GM18907 (cell line): ENCODE results near the gene CCDC172.
"Not testable (repeated sequence)": the region's sequence is repeated elsewhere in the genome, so short reads cannot be mapped to it uniquely, and the experiment has no call there.

ENCODE experiments used
- ATAC-seq: cut with Tn5 transposase; IDR thresholded peaks from one replicate; pipeline ENCODE4 v1.9.1; 2021; ENCODE audit warnings: mild to moderate bottlenecking, moderate library complexity; ENCODE audit not compliant: unreplicated experiment

The CCDC172 gene

GRCh38 chr10:116331815-116332214, 7.6 kb downstream of the CCDC172 start:
- no peak for ATAC-seq

DNA sequence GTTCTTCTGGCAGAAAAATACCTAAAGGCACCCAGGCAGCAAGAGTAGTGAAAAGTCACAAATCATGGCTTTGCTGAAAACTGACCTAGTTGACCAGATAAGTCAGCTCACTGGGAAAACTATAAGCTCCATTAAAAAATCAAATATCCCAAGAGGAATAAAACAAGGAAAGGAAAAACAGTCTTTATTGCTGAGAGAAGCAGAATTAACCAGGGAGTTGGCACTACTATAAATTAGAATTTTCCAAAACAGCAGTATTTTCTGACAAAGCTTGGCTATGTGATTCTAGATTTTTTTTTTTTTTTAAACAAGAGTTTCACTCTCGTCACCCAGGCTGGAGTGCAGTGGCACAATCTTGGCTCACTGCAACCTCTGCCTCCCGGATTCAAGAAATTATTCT, 12.6 kb downstream of the CCDC172 start:
- no peak for ATAC-seq

GRCh38 chr10:116352125-116352524, 27.9 kb downstream of the CCDC172 start:
- no peak for ATAC-seq

GRCh38 chr10:116353817-116354216, 29.6 kb downstream of the CCDC172 start:
- ATAC-seq: no peak

DNA sequence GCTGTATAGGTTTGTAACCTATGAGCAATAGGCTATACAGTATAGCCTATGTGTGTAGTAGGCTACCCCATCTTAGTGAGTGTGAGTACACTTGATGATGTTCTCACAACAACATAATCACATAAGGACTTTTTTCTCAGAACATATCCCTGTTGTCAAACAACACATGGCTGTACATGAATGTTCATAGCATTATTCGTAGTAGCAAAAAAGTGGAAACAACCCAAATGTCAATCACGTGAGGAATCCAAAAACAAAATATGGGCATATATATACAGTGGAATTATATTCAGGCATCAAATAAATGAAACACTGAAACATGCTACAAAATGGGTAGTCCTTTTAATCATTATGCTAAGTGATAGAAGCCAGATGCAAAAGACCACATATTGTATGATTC, 31.1 kb downstream of the CCDC172 start:
- no peak for ATAC-seq

DNA sequence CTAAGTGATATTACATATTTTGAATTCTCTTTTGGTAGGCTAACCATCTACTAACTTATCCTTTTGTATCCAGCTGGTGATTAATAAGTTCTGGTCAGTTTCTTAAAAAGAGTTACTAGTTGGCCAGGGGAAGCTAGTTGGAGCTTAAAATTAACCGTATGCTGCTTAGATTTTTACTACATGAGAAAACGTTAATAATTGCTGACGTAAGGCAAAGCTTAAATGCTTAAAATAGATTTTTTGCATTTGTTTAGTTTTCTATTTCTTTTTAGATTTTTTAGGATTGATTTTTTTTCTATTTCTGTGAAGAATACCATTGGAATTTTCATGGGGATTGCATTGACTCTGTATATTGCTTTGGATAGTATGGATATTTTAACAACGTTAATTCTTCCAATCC, 32.6 kb downstream of the CCDC172 start:
- ATAC-seq: no peak

DNA sequence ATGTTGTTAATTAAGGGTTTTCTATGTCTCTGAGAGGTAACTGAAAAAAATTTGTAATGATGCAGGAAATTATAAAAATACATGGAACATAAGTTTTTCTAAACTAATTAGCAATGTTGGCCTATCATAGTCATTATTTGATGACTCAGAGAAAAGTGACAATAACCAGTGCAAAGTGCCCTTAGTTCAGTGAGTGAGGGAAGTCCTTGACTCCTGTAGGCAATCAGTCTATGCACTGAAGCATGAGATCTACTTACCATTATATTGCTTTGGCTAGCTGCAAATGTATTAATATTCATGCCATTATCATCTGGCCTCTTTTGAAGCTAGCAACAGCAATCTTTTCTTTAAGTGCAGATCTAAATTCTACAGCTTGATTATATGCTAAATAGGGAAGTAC, 40.6 kb downstream of the CCDC172 start:
- no peak for ATAC-seq

DNA sequence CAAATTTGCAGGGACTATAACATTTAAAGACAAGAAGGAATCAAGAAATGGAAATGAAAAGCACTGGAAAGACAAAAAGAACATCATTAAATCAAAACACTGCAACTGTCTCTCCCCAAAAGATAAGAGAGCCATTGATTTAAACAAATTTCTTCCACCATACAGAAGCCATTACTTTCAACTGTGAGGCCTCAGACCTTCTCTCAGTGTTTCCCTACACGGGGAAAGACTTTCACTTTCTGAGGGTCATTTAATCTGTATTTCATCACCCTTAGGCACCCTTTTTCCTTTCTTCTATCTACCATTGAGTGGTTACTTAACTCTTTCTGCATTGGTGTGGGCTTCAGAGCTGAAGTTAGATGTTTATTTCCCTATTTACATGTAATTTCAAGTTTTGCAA, 47.5 kb downstream of the CCDC172 start:
- ATAC-seq: no peak

- ATAC-seq: no peak
Measured at GRCh38 chr10:116382290-116382689, 58.0 kb downstream of the CCDC172 start.

DNA sequence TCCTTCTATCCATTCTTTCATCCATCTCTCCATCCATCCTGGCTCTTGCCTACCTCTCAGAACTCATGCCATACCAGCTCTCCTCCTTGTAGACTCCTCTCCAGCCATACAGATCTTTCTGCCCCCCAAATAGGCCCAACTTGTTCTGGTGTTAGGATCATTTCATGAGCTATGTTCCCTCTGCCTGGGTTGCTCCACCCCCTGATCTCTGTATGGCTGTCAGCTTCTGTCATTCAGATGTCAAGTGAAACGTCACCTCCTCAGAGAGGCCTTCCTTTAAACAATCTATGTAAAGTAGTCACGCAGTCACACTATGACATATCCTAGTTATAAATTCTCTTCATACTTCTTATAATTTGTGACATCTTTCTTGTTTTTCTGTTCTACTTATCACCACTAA, 61.1 kb downstream of the CCDC172 start:
- ATAC-seq: no peak

GRCh38 chr10:116385994-116386809, 62.0 kb downstream of the CCDC172 start:
- no peak for ATAC-seq

- ATAC-seq: not testable (repeated sequence)
Measured at GRCh38 chr10:116393246-116393831, 69.1 kb downstream of the CCDC172 start.

DNA sequence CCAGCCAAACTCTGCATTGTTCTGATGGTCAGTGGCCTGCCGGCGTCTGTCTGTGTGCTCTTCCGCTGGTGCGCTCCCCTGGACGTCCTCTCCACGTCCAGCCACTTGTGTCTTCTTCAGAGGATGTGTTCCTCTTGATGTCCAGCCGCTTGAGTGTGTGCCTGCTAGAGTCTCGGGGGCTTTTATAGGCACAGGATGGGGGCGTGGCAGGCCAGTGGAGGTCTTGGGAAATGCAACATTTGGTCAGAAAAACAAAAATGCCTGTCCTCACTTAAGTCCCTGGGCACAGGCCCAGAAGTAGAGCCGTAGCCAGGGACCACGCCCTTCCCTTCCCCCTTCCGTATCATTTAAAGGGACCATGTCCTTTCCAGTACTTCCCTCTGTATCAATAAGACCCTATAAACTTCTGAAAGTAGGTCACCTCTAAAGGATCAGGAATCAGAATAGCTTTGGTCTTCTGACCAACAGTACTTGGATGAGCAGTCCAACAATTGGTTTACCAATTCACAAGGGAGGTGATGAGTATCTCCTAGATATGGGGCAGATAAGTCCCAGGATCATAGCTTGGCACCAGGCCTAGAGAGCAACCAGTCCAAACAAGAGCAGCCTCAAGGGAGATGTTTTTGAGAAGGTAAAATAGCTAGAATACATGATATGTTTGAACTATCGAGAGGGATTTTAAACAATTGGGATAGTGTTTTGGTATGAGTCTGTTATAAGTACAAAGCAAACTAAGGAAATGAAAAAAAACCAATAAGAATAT, 71.2 kb downstream of the CCDC172 start:
- ATAC-seq: no peak

GRCh38 chr10:116398224-116398623, 74.0 kb downstream of the CCDC172 start:
- ATAC-seq: no peak

DNA sequence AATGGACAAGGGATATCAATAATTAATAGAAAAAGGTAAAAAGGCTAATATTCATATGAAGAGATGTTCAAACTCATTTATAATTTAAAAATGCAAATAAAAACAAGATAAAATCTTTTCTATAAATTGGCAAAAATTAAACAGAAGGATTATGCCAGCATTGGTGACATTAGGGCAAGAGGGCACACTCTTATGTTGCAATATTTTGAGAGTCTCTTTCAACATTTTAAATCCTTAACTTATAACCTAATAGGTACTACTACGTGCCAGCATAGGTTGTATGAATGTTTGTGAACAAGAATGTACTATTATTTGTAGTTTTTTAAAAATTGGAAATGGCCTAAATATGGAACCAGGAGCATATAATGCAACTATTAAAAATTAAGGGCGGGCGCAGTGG, 78.6 kb downstream of the CCDC172 start:
- ATAC-seq: no peak

DNA sequence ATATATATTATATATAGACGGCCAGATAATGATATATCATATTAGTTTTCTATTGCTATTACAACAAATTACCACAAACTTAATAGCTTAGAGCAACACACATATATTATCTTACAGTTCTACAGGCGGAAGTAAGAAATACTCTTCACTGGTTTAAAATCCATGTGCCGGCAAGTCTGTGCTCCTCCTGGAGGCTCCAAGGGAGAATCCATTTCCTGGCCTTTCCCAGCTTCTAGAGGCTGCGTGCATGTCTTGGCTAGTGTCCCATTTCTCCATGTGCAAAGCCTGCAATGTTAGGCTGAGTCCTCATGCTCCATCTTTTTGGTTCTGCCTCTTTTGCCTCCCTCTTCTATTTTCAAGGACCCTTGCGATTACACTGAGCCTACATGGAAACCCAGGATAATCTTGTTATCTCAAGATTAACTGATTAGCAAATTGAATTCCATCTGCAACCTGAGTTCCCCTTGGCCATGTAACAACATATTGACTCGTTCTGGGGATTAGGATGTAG, 79.5 kb downstream of the CCDC172 start:
- ATAC-seq: no peak

DNA sequence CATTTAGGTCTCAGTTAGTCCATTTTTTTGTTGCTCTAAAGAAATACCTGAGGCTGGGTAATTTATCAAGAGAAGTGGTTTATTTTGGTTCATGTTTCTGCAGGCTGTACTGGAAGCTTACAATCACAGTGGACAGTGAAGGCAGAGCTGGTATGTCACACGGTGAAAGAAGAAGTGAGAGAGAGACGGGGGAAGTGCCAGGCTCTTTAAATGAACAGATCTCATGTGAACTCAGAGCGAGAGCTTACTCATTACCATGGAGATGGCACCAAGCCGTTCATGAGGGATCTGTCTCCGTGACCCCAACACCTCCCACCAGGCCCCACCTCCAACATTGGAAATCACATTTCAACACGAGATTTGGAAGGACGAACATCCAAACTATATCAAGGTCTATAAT, 84.5 kb downstream of the CCDC172 start:
- ATAC-seq: peak; percentile 78

- ATAC-seq: no peak
Measured at GRCh38 chr10:116410351-116410750, 86.1 kb downstream of the CCDC172 start.

DNA sequence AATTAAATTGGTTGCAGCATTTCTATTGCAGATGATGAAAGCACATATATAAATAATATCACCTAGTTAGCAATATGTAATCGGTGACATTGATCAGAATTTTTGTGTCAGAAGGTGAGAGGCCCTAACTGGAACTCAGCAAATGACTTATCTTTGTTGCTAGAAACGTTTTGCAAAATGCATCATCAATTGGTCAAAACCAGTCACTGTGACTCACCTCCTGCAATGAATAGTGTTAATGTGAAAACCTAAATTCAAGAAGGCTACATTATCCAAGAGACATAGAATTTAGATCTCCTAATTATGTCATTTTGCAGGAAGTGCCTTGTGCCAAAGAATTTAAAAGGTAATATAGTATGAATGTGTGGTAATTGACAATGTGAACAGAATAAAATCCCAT, 93.6 kb downstream of the CCDC172 start:
- no peak for ATAC-seq

- ATAC-seq: no peak
Measured at GRCh38 chr10:116418389-116418788, 94.1 kb downstream of the CCDC172 start.

DNA sequence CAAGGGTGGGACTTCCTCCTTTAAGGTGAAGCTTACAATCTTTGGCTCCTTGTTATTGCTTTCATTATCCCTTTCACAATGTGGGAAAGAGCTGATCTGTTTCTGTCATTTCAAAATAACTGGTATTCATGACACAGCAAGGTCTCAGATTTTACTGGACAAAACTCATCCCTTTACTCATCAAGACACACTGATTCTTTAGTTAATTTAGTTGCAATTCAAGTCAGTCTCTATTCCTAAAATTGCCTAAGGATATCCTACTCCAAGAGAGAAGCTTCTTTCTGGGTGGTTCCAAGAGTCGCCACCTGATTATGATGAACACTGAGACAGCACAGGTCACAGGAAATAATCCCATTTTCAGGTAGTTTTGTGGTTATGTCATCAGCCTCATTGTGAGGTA, 97.6 kb downstream of the CCDC172 start:
- no peak for ATAC-seq

DNA sequence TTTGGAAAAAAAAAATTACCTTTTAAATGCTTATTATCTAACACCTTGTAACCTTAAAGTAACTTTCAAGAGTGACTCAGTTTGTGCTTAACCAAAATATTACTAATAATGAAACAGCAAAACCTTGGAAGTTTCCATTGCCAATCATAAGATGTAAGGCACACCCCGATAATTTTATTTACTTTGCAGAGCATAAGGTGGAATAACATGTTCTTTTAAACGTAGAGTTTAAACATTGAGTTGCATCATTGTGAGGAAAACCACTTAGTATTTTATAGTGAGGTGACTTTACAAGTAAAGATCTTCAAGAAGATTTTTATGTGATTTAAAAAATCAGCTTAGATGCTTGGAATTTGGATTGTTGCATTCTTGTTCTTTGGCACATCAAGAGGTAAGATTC, 103.4 kb downstream of the CCDC172 start, which contains the start of gene PNLIPRP3:
Gene PNLIPRP3 (plus strand): TSS at position 177 of the 400 bp plus-strand sequence. CDS start 166 bp downstream, at position 343.
- no peak for ATAC-seq
